Uterus (tissue), 4 donors: ENCODE results near the gene TM2D1. TPM values are rescaled to one million over a fixed set of nuclear protein-coding genes. Genes with fewer than 3 reads are reported as not detected.

ENCODE experiments used
- DNase-seq, 2 donors: peaks; one replicate each; pipeline ENCODE4 v3.0.0-alpha.2; 2019 to 2020
- H3K27ac ChIP-seq, 2 donors: fragments of 200-600 bp; sonication (generic); 1 replicate in 1 of 2; 2 replicates in 1 of 2; pipeline ENCODE4 v1.5.1; 2016 to 2018
- H3K27me3 ChIP-seq, 2 donors: fragments of 200-600 bp; sonication (generic); one replicate each; pipeline ENCODE4 v1.5.1; 2018 to 2019; ENCODE audit warnings: control low read depth in 1 of 2
- H3K36me3 ChIP-seq, 2 donors: fragments of 200-600 bp; sonication (generic); one replicate each; pipeline ENCODE4 v1.5.1; 2019; ENCODE audit warnings: control low read depth in 1 of 2
- H3K4me1 ChIP-seq, 2 donors: fragments of 200-600 bp; sonication (generic); one replicate each; pipeline ENCODE4 v1.5.1; 2018 to 2019; ENCODE audit warnings: control low read depth in 1 of 2
- H3K4me3 ChIP-seq, 2 donors: fragments of 200-600 bp; sonication (generic); 1 replicate in 1 of 2; 2 replicates in 1 of 2; pipeline ENCODE4 v1.5.1; 2018 to 2019; ENCODE audit warnings: mild to moderate bottlenecking in 1 of 2
- H3K9me3 ChIP-seq, 2 donors: fragments of 200-600 bp; sonication (generic); one replicate each; pipeline ENCODE4 v1.5.1; 2019; ENCODE audit warnings: control low read depth in 1 of 2
- POLR2A ChIP-seq, 2 donors: fragments of 450-650 bp; IDR thresholded peaks; one replicate each; pipeline ENCODE4 v1.6.1; 2016; ENCODE audit warnings: antibody characterized with exemption in 2 of 2, mild to moderate bottlenecking in 1 of 2, moderate library complexity in 1 of 2
- intact Hi-C: fragments of 100-400 bp; cut with DNase I; formaldehyde crosslinking; loops from one replicate; pipeline ENCODE4 v1.15.1; 2023; ENCODE audit warnings: low total_unique reads
- total RNA-seq, 4 donors: library from RNA; depleted of rRNA in 3 of 4; stranded (reverse); fragments of >200 nt in 3 of 4; gene quantifications; one replicate each; pipeline versions ENCODE4 v1.1.0 to v1.2.4, GENCODE V29; 2014 to 2023
- TF ChIP-seq, protein P1 (sequence below), 4 experiments: fragments of 200-600 bp in 2 of 4; fragments of 450-650 bp in 2 of 4; sonication (generic) in 2 of 4; IDR thresholded peaks; one replicate each; pipeline ENCODE4 v1.5.1; 2016 to 2019; ENCODE audit warnings: antibody characterized with exemption in 4 of 4, mild to moderate bottlenecking in 2 of 4, moderate library complexity in 1 of 4
- donor health status: DM: yes; HTN: yes; CAD: no.

Gene TM2D1
- total RNA-seq, 4 donors from 2014 or later = 62.2 to 109 (median 87.8) TPM

DNA sequence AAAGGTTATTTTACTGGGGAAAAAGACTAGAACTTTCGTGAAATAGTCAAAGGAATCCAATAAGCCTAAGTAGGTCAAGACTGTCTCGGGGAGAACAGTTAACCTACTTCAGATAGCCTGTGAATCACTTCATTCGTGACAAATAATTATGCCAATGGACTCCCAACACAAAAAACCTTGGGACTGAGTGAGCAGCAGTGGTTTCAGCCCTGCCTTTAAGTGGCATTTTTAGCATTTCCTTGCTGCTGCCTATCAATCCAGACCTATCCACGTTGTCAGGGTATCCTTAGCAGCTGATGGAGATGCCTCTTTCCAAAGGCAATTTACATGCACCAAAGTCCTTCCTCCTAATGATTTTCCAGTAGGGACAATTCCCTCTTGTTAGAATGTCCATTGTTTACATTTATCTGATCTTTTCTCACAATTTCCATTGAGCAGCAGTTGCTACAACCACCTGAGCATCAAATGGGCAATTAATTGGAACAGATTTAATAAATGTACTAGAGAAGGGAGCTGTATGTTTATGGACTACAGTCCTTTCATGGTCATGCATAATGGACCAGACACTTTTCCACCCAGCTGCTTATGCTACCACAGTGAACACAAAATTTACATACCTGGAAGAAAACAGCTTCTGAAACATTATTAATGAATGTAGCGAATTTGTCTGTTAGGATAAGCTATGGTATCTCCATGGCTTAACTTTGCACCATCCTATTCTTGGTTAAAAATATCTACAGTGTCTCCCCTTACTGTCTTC, 75.8 kb downstream of the TM2D1 start:
- no peaks in the 10 kb centered on the region for H3K36me3 ChIP-seq
- no peaks in the 10 kb centered on the region for H3K4me1 ChIP-seq
- no peaks in the 10 kb centered on the region for H3K27me3 ChIP-seq
- no peak overlapping the region for H3K27ac ChIP-seq
- intact Hi-C loops = loop anchor here (10.0 kb wide), 1 partner anchor 604 kb away; no protein-coding TSS in a partner anchor
- no peaks in the 10 kb centered on the region for H3K9me3 ChIP-seq
- H3K4me3 ChIP-seq = no peak overlapping the region
- DNase-seq = no peak
- TF ChIP-seq POLR2A (IDR thresholded peaks at IDR 0.05) = no peak
- TF ChIP-seq, protein P1, sequence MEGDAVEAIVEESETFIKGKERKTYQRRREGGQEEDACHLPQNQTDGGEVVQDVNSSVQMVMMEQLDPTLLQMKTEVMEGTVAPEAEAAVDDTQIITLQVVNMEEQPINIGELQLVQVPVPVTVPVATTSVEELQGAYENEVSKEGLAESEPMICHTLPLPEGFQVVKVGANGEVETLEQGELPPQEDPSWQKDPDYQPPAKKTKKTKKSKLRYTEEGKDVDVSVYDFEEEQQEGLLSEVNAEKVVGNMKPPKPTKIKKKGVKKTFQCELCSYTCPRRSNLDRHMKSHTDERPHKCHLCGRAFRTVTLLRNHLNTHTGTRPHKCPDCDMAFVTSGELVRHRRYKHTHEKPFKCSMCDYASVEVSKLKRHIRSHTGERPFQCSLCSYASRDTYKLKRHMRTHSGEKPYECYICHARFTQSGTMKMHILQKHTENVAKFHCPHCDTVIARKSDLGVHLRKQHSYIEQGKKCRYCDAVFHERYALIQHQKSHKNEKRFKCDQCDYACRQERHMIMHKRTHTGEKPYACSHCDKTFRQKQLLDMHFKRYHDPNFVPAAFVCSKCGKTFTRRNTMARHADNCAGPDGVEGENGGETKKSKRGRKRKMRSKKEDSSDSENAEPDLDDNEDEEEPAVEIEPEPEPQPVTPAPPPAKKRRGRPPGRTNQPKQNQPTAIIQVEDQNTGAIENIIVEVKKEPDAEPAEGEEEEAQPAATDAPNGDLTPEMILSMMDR (IDR thresholded peaks at IDR 0.05) = no peak

DNA sequence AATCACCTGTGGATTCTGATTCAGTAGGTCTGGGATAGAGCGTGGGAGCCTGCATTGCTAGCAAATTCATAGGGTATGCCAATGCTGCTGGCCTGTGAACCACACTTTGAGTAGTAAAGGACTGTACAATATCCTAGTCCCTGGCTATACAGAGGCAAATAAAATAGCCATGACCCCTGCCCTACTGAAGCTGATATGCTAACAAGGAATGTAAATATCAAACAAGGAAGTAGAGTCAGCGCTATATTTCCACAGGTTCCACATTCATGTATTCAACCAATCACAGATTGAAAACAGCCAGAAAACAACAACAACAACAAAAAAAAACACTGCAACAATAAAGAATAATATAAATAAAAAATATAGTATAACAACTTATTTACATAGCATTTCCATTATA, 77.8 kb downstream of the TM2D1 start:
- DNase-seq = no peak
- H3K4me3 ChIP-seq = no peak overlapping the region
- intact Hi-C loops = loop anchor here (10.0 kb wide), 1 partner anchor 602 kb away; no protein-coding TSS in a partner anchor
- H3K27me3 ChIP-seq = no peaks in the 10 kb centered on the region
- H3K4me1 ChIP-seq = peaks cover 0 to 3% of the 10 kb centered on the region in 2 donors
- no peak overlapping the region for H3K27ac ChIP-seq
- no peaks in the 10 kb centered on the region for H3K36me3 ChIP-seq
- no peaks in the 10 kb centered on the region for H3K9me3 ChIP-seq
- TF ChIP-seq, protein P1 (IDR thresholded peaks at IDR 0.05) = no peak
- no peak for TF ChIP-seq POLR2A (IDR thresholded peaks at IDR 0.05)

DNA sequence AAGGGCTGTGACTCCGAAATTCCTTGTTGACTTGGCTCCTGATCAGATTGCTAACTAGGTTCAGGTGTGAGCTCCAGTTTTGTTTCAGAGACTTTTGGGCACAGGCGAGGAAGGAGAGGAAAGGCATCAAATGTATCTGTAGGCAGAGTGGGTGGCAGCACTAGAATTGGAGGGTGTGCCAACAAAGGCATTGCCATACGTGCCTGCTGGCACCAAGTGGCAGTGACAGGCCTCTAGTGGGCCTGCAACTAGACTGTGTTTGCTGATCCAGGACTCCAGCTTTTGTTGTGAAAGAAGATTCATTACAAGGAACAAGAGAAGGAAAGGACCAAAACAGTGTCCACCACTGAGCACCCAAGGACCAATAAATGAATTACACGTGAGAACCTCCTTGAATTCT, 79.5 kb downstream of the TM2D1 start:
- intact Hi-C loops = loop anchor here (10.0 kb wide), 1 partner anchor 601 kb away; no protein-coding TSS in a partner anchor
- Histone ChIP-seq H3K27me3 (no peaks in the 10 kb centered on the region), H3K27ac (no peak overlapping the region), H3K36me3 (no peaks in the 10 kb centered on the region), H3K4me3 (no peak overlapping the region), H3K4me1 (peaks cover 2 to 11% of the 10 kb centered on the region in 2 donors), H3K9me3 (no peaks in the 10 kb centered on the region)
- DNase-seq = no peak
- no peak for TF ChIP-seq POLR2A (IDR thresholded peaks at IDR 0.05)
- TF ChIP-seq, protein P1 (IDR thresholded peaks at IDR 0.05) = no peak

DNA sequence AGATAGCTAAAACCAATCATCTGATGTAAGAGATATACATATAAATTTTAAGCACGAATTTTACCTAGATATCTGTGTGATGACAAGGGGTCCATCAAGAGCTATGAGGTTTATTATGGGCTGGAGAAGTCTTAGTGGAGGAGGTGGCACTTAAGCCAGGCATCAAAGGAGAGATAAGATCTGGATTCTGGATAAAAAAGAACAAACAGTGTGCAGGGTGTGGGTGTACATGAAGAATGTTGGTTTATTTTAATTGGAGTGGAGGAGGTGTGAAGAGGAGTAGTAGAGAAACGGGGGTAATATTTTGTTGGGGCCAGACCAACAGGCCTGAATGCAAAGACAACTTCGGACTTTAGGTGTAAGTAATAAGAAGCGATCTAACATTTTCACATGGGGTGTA, 80.6 kb downstream of the TM2D1 start:
- Histone ChIP-seq H3K4me1 (peaks cover 6 to 15% of the 10 kb centered on the region in 2 donors), H3K27ac (no peak overlapping the region), H3K27me3 (no peaks in the 10 kb centered on the region), H3K9me3 (no peaks in the 10 kb centered on the region), H3K36me3 (no peaks in the 10 kb centered on the region), H3K4me3 (no peak overlapping the region)
- DNase-seq = no peak
- TF ChIP-seq, protein P1 (IDR thresholded peaks at IDR 0.05) = no peak
- TF ChIP-seq POLR2A (IDR thresholded peaks at IDR 0.05) = no peak
- intact Hi-C loops = loop anchor here (10.0 kb wide), 1 partner anchor 600 kb away; no protein-coding TSS in a partner anchor

DNA sequence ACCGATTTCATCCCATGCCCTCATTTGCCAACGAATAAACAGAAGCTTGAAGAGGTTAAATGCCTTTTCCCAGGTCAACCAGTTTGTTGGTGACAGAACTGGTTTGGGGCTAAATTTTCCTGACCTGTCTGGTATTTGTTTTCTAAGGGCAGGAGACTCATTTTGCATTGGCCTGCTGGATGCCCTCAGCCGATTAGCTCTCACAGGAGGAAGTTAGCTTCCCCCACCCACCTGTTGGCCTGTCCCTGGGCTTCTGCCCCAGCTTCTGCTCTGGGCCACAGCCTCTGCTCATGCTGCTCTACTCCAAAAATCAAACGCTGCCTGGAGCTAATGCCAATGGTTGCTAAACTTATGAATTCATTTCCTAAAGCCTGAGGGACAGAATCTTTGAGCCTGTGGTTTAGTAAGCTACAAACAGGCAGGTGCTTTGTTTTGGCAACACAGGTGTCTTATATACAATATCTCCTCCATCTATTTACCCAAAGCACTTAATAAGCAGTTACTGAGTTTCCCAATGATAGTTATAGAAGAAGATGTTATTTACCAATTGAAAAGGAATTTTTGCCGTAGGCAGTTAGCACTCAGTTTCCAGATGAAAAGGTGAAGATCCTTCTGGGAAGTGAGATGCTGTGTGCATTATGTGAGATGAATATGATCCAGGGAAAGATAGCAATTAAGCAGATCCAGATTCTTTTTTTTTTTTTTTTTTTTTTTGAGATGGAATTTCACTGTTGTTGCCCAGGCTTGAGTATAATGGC, 82.3 kb downstream of the TM2D1 start:
- Histone ChIP-seq H3K9me3 (no peaks in the 10 kb centered on the region), H3K27ac (peak overlapping the region in 1 of 2 donors; percentile 81), H3K4me3 (no peak overlapping the region), H3K4me1 (peaks cover 6 to 20% of the 10 kb centered on the region in 2 donors), H3K27me3 (no peaks in the 10 kb centered on the region), H3K36me3 (no peaks in the 10 kb centered on the region)
- no peak for DNase-seq
- intact Hi-C loops = loop anchor here (10.0 kb wide), 1 partner anchor 598 kb away; no protein-coding TSS in a partner anchor
- TF ChIP-seq, protein P1 (IDR thresholded peaks at IDR 0.05) = no peak
- no peak for TF ChIP-seq POLR2A (IDR thresholded peaks at IDR 0.05)
